Cardiac muscle cell (in vitro differentiated cells and primary cell): Measurements from ENCODE around the gene SEC63. TPM values are rescaled to one million over a fixed set of nuclear protein-coding genes. Genes with fewer than 3 reads are reported as not detected.
A peak's percentile ranks its signal among the peaks of the same experiment; 100 is the strongest.
"Not testable (repeated sequence)": the region's sequence is repeated elsewhere in the genome, so short reads cannot be mapped to it uniquely, and the experiment has no call there.

Experiments used
- DNase-seq, 2 donors: peaks; one replicate each; pipeline versions ENCODE4 v3.0.0 to v3.0.0-alpha.2; 2010 to 2017; ENCODE audit warnings: low read depth in 1 of 2, low spot score in 1 of 2
- H3K27ac ChIP-seq: fragments of 200-600 bp; sonication (generic); 2 replicates; pipeline ENCODE4 v1.5.1; 2016
- H3K27me3 ChIP-seq: fragments of 200-600 bp; sonication (generic); 2 replicates; pipeline ENCODE4 v1.6.0; 2016; ENCODE audit warnings: control low read depth
- H3K36me3 ChIP-seq: fragments of 200-600 bp; sonication (generic); 2 replicates; pipeline ENCODE4 v1.5.1; 2016; ENCODE audit warnings: control low read depth
- H3K4me1 ChIP-seq: fragments of 200-600 bp; sonication (generic); 2 replicates; pipeline ENCODE4 v1.8.1; 2017; ENCODE audit warnings: low read depth, mild to moderate bottlenecking, mixed run types
- H3K4me3 ChIP-seq: fragments of 200-600 bp; sonication (generic); 2 replicates; pipeline ENCODE4 v1.5.1; 2016; ENCODE audit warnings: mild to moderate bottlenecking
- H3K9me3 ChIP-seq: fragments of 200-600 bp; sonication (generic); 2 replicates; pipeline ENCODE4 v1.5.1; 2017; ENCODE audit warnings: low read depth, mild to moderate bottlenecking, control low read depth
- CTCF ChIP-seq: IDR thresholded peaks from 2 replicates; pipeline ENCODE4 v1.5.1; 2012; ENCODE audit warnings: low read depth, mild to moderate bottlenecking, low read length
- polyA plus RNA-seq: library from polyadenylated mRNA; unstranded; fragments of >200 nt; fragmentation: Nextera tagmentation; extraction: Ambion mirVana; gene quantifications from 2 replicates; pipeline ENCODE4 v1.2.1, GENCODE V29; 2016
- total RNA-seq: library from RNA; depleted of rRNA; stranded (reverse); fragments of >200 nt; gene quantifications from 2 replicates; pipeline ENCODE4 v1.2.3, GENCODE V29; 2016

The SEC63 gene
- total and polyA plus RNA-seq, 2 experiments from 2014 or later: 9.6 to 80.8 TPM

DNA sequence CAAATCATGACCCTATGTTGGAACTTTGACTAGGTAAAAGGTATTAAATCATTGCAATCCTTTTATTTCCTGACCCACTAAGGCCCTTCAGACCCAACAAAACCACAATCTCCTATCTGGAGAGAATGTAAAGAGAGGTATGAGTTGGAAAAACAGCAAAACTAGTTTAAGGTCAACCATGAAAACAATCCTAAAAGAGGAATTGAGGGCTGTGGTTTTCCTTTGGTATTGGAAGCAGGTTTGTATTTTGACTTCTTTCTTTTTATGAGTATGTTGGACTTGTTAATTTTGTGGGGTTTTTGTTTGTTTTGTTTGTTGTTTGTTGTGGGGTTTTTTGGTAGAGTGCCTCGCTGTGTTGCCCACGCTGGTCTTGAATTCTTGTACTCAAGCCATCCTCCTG lies 4.7 kb upstream of the SEC63 start:
- no peaks in the 10 kb centered on the region for H3K36me3 ChIP-seq
- DNase-seq: no peak
- H3K9me3 ChIP-seq: no peaks in the 10 kb centered on the region
- no peaks in the 10 kb centered on the region for H3K27me3 ChIP-seq
- no peak overlapping the region for H3K4me3 ChIP-seq
- TF ChIP-seq CTCF: no peak
- H3K4me1 ChIP-seq: no peaks in the 10 kb centered on the region
- no peak overlapping the region for H3K27ac ChIP-seq

DNA sequence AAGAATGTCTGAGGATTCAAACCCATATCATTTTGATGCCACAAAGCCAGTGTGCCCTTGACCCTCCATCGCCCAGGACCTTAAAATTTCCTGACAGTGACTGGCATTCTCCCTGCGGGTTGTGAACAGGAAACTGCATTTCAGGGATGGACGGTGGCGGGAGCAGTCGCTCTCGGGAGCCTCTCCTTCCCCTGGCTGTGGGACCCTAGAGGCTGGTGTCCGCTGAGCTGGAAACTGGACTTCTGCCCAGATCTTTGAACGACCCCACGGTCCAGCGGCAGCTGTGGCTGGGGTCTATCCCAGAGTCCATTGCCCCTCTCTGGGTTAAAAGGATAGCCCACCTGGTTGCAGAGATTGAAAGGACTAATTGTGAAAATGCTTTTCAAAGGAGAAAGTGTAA lies 1.4 kb upstream of the SEC63 start:
- no peak for TF ChIP-seq CTCF
- no peak for DNase-seq
- Histone ChIP-seq H3K36me3 (no peaks in the 10 kb centered on the region), H3K4me3 (no peak overlapping the region), H3K27me3 (no peaks in the 10 kb centered on the region), H3K27ac (no peak overlapping the region), H3K4me1 (no peaks in the 10 kb centered on the region), H3K9me3 (no peaks in the 10 kb centered on the region)

- Histone ChIP-seq H3K4me3 (peak overlapping the region; percentile 89), H3K27ac (peak overlapping the region; percentile 81)
- not testable (repeated sequence) for H3K36me3 ChIP-seq, H3K9me3 ChIP-seq, DNase-seq, H3K4me1 ChIP-seq, H3K27me3 ChIP-seq
These were observed 818 bp upstream of the SEC63 start for GRCh38 chr6:107958689-107959362.

- H3K4me3 ChIP-seq: peak overlapping the region; percentile 89
- peak; percentile 57 to 85 for DNase-seq
- no peaks in the 10 kb centered on the region for H3K9me3 ChIP-seq
- H3K27ac ChIP-seq: peak overlapping the region; percentile 91
- TF ChIP-seq CTCF: no peak
- no peaks in the 10 kb centered on the region for H3K4me1 ChIP-seq
- H3K36me3 ChIP-seq: no peaks in the 10 kb centered on the region
- H3K27me3 ChIP-seq: no peaks in the 10 kb centered on the region
These were observed 600 bp downstream of the SEC63 start for GRCh38 chr6:107957308-107957908.

DNA sequence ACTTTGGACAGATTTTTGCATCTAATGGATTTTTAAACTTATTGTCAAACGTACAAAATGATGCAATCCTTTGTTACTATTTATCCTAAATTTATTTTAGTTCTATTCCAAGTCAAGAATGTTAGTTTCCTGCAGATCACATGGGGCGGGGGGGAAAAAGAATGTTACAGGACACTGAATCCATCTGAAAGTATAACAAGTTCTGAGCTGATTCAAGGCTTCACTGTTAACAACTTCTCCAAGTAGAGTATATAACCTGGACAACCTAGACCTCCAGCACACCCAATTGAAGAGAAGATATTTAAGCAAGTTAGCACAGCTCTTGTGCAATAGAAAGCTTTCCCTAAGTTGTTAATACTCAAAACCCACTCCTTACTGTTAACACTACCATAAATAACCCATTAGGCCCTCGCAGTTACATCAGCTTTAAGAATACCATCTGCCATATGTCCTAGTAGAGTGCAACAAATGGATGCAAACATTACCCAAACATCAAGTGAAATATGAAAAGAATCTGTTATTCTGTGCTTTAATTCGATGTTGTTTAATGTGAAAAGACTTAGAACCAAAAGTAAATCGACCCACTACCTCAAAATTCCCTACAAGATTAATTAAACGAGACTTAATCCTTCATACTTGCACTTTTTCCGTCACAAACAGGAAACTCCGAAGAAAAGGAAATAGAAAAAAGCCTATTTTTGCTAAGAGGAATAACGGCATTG lies 1.3 kb downstream of the SEC63 start:
- H3K4me3 ChIP-seq: peak overlapping the region; percentile 89
- no peaks in the 10 kb centered on the region for H3K36me3 ChIP-seq
- DNase-seq: peak; percentile 53 to 66
- H3K27me3 ChIP-seq: no peaks in the 10 kb centered on the region
- H3K4me1 ChIP-seq: no peaks in the 10 kb centered on the region
- H3K27ac ChIP-seq: peak overlapping the region; percentile 91
- H3K9me3 ChIP-seq: no peaks in the 10 kb centered on the region
- no peak for TF ChIP-seq CTCF

GRCh38 chr6:107956181-107956580 lies 1.8 kb downstream of the SEC63 start:
- Histone ChIP-seq H3K4me1 (no peaks in the 10 kb centered on the region), H3K9me3 (no peaks in the 10 kb centered on the region), H3K36me3 (no peaks in the 10 kb centered on the region), H3K4me3 (peak overlapping the region; percentile 89), H3K27me3 (no peaks in the 10 kb centered on the region), H3K27ac (peak overlapping the region; percentile 91)
- TF ChIP-seq CTCF: no peak
- DNase-seq: no peak

GRCh38 chr6:107953858-107954414 lies 4.1 kb downstream of the SEC63 start:
- H3K4me1 ChIP-seq, H3K27me3 ChIP-seq, H3K9me3 ChIP-seq, H3K4me3 ChIP-seq, H3K27ac ChIP-seq, H3K36me3 ChIP-seq, DNase-seq: not testable (repeated sequence)
